LNCaP clone FGC (cell line): Measurements from ENCODE around the gene DNAJC12.

ENCODE experiments used
- DNase-seq: peaks from one replicate; pipeline ENCODE4 v3.0.0-alpha.2; 2011; ENCODE audit warnings: low read depth
- H3K4me3 ChIP-seq: 2 replicates; pipeline ENCODE4 v1.5.1; 2011; ENCODE audit warnings: mild to moderate bottlenecking, low read depth, low read length, control low read depth
- CTCF ChIP-seq: IDR thresholded peaks from 2 replicates; pipeline ENCODE4 v1.5.1; 2012; ENCODE audit warnings: mild to moderate bottlenecking; ENCODE audit not compliant: control insufficient read depth, insufficient read depth; ENCODE audit errors: extremely low read depth

The DNAJC12 gene

GRCh38 chr10:67875340-67876238, 37.6 kb upstream of the DNAJC12 start:
- H3K4me3 ChIP-seq = no peak overlapping the region
- no peak for DNase-seq
- no peak for TF ChIP-seq CTCF

GRCh38 chr10:67869996-67870395, 32.0 kb upstream of the DNAJC12 start:
- no peak for DNase-seq
- H3K4me3 ChIP-seq = no peak overlapping the region
- no peak for TF ChIP-seq CTCF

GRCh38 chr10:67868132-67868531, 30.1 kb upstream of the DNAJC12 start:
- no peak for TF ChIP-seq CTCF
- no peak for DNase-seq
- H3K4me3 ChIP-seq = no peak overlapping the region

- H3K4me3 ChIP-seq = no peak overlapping the region
- no peak for TF ChIP-seq CTCF
- no peak for DNase-seq
These were observed 26.8 kb upstream of the DNAJC12 start for GRCh38 chr10:67864607-67865371.

- no peak for DNase-seq
- no peak for TF ChIP-seq CTCF
- H3K4me3 ChIP-seq = no peak overlapping the region
These were observed 25.1 kb upstream of the DNAJC12 start for GRCh38 chr10:67863094-67863493.

GRCh38 chr10:67861750-67862432, 23.9 kb upstream of the DNAJC12 start:
- no peak for DNase-seq
- TF ChIP-seq CTCF = no peak
- H3K4me3 ChIP-seq = no peak overlapping the region
